ENCODE measurements around the gene CLDN1.
"Not testable (repeated sequence)": the region's sequence is repeated elsewhere in the genome, so short reads cannot be mapped to it uniquely, and the experiment has no call there.

Gene CLDN1

GRCh38 chr3:190281308-190282051, 40.8 kb downstream of the CLDN1 start:
- CTCF ChIA-PET: interaction anchor here (0.5 kb wide), 1 partner anchor 30 kb away, joined by 4 read pairs; no protein-coding TSS in a partner anchor
- no peak overlapping the region for H3K27ac ChIP-seq
- TF ChIP-seq CTCF (conservative IDR thresholded peaks at IDR 0.05; ENCODE audit: low read depth): no peak
- DNase-seq (ENCODE audit: low spot score): no peak
- POLR2A ChIA-PET (ENCODE audit: low non-redundant PET): no interaction called here

- H3K27ac ChIP-seq: no peak overlapping the region
- no peak for DNase-seq (ENCODE audit: low spot score)
- ChIA-PET CTCF (no interaction called here), POLR2A (ENCODE audit: low non-redundant PET) (no interaction called here)
- no peak for TF ChIP-seq CTCF (conservative IDR thresholded peaks at IDR 0.05; ENCODE audit: low read depth)
These were observed 42.6 kb downstream of the CLDN1 start for GRCh38 chr3:190279690-190280089.

GRCh38 chr3:190272747-190273146, 49.5 kb downstream of the CLDN1 start:
- ChIA-PET CTCF (no interaction called here), POLR2A (ENCODE audit: low non-redundant PET) (no interaction called here)
- no peak overlapping the region for H3K27ac ChIP-seq

GRCh38 chr3:190269101-190269500, 53.1 kb downstream of the CLDN1 start:
- no peak for TF ChIP-seq CTCF (conservative IDR thresholded peaks at IDR 0.05; ENCODE audit: low read depth)
- CTCF ChIA-PET: interaction anchor here (0.6 to 0.7 kb wide), 2 partner anchors 53 to 245 kb away, joined by 3 read pairs; partner anchors contain the start of genes CLDN1 and IL1RAP
- POLR2A ChIA-PET (ENCODE audit: low non-redundant PET): no interaction called here
- H3K27ac ChIP-seq: no peak overlapping the region
- DNase-seq (ENCODE audit: low spot score): no peak

More at GRCh38 chr3:190272747-190273146, 49.5 kb downstream of the CLDN1 start:
- DNase-seq (ENCODE audit: low spot score): no peak
- TF ChIP-seq CTCF (conservative IDR thresholded peaks at IDR 0.05; ENCODE audit: low read depth): no peak

- H3K27ac ChIP-seq; DNase-seq (ENCODE audit: low spot score); CTCF ChIA-PET; POLR2A ChIA-PET (ENCODE audit: low non-redundant PET): not testable (repeated sequence)
These were observed 54.8 kb downstream of the CLDN1 start for GRCh38 chr3:190267464-190267863.

GRCh38 chr3:190266913-190267290, 55.3 kb downstream of the CLDN1 start:
- no peak overlapping the region for H3K27ac ChIP-seq
- POLR2A ChIA-PET (ENCODE audit: low non-redundant PET): no interaction called here
- no peak for DNase-seq (ENCODE audit: low spot score)
- no peak for TF ChIP-seq CTCF (conservative IDR thresholded peaks at IDR 0.05; ENCODE audit: low read depth)
- CTCF ChIA-PET: no interaction called here

- DNase-seq (ENCODE audit: low spot score): no peak
- TF ChIP-seq CTCF (conservative IDR thresholded peaks at IDR 0.05; ENCODE audit: low read depth): no peak
- ChIA-PET CTCF (no interaction called here), POLR2A (ENCODE audit: low non-redundant PET) (no interaction called here)
- H3K27ac ChIP-seq: no peak overlapping the region
These were observed 55.9 kb downstream of the CLDN1 start for GRCh38 chr3:190266265-190266912.
